ENCODE results near the gene VEZF1.

- TF ChIP-seq, protein P1, sequence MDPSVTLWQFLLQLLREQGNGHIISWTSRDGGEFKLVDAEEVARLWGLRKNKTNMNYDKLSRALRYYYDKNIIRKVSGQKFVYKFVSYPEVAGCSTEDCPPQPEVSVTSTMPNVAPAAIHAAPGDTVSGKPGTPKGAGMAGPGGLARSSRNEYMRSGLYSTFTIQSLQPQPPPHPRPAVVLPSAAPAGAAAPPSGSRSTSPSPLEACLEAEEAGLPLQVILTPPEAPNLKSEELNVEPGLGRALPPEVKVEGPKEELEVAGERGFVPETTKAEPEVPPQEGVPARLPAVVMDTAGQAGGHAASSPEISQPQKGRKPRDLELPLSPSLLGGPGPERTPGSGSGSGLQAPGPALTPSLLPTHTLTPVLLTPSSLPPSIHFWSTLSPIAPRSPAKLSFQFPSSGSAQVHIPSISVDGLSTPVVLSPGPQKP (IDR thresholded peaks at IDR 0.05; ENCODE audit: low read depth, low read length): no peak
- TF ChIP-seq, protein P2, sequence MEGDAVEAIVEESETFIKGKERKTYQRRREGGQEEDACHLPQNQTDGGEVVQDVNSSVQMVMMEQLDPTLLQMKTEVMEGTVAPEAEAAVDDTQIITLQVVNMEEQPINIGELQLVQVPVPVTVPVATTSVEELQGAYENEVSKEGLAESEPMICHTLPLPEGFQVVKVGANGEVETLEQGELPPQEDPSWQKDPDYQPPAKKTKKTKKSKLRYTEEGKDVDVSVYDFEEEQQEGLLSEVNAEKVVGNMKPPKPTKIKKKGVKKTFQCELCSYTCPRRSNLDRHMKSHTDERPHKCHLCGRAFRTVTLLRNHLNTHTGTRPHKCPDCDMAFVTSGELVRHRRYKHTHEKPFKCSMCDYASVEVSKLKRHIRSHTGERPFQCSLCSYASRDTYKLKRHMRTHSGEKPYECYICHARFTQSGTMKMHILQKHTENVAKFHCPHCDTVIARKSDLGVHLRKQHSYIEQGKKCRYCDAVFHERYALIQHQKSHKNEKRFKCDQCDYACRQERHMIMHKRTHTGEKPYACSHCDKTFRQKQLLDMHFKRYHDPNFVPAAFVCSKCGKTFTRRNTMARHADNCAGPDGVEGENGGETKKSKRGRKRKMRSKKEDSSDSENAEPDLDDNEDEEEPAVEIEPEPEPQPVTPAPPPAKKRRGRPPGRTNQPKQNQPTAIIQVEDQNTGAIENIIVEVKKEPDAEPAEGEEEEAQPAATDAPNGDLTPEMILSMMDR (IDR thresholded peaks at IDR 0.05): no peak
- no peak for TF ChIP-seq MAX (IDR thresholded peaks at IDR 0.05)
- no peak for TF ChIP-seq KDM1A (IDR thresholded peaks at IDR 0.05; ENCODE audit: low read depth)
- no peak for TF ChIP-seq CBX8 (IDR thresholded peaks at IDR 0.05)
Observed at GRCh38 chr17:57947369-57947768, 40.7 kb downstream of the VEZF1 start.

Data from A549 (cell line).